GM10266 (cell line): ENCODE measurements around the gene IL17B.

Source experiments
- DNase-seq: peaks from one replicate; pipeline ENCODE4 v3.0.0; 2012; ENCODE audit errors: extremely low spot score
- TF ChIP-seq, protein P1 (sequence below): IDR thresholded peaks from 2 replicates; pipeline ENCODE4 v1.5.1; 2012; ENCODE audit warnings: mild to moderate bottlenecking, low read depth; ENCODE audit not compliant: control insufficient read depth, insufficient read depth; ENCODE audit errors: missing control alignments

Gene IL17B

DNA sequence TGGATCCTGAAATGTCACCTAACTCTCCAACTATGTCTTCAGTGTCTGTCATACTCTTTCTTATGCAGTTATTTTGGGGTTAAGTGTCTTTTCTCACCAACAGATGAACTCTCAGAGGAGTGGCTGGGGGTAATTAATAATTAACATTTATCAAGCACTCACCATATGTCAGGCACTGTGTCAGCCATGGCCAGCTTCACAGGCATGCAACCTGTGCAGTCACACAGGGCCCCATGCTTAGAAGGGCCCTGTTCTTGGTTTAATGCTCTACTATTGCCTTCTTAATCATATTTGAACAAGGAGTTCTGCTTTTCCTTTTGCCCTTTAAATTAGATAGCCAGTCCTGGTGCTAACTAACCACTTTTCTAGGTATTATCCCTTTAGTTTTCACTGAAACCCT, 37.2 kb downstream of the IL17B start:
- TF ChIP-seq, protein P1, sequence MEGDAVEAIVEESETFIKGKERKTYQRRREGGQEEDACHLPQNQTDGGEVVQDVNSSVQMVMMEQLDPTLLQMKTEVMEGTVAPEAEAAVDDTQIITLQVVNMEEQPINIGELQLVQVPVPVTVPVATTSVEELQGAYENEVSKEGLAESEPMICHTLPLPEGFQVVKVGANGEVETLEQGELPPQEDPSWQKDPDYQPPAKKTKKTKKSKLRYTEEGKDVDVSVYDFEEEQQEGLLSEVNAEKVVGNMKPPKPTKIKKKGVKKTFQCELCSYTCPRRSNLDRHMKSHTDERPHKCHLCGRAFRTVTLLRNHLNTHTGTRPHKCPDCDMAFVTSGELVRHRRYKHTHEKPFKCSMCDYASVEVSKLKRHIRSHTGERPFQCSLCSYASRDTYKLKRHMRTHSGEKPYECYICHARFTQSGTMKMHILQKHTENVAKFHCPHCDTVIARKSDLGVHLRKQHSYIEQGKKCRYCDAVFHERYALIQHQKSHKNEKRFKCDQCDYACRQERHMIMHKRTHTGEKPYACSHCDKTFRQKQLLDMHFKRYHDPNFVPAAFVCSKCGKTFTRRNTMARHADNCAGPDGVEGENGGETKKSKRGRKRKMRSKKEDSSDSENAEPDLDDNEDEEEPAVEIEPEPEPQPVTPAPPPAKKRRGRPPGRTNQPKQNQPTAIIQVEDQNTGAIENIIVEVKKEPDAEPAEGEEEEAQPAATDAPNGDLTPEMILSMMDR, result no peak

DNA sequence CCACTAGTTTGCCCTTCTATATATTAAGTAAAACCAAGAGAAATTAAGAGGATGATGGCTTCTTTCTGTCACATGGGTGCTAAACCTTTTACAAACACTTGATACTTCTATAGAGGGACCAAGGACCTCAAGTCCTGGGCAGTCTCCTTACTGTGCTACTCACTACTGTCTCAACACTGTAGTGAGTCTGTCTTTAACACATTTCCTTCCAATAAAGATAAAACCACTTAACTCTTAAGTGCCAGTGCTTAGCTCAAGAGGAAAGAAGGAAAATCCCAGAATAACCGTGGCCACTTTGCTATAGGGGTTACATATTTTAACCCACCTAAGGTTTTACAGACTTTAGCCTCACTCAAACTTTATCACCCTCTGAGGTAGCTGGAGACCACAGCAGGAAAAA, 38.2 kb downstream of the IL17B start:
- DNase-seq, result no peak
- TF ChIP-seq, protein P1, result no peak

More for the DNA sequence above, 37.2 kb downstream of the IL17B start:
- DNase-seq, result no peak

DNA sequence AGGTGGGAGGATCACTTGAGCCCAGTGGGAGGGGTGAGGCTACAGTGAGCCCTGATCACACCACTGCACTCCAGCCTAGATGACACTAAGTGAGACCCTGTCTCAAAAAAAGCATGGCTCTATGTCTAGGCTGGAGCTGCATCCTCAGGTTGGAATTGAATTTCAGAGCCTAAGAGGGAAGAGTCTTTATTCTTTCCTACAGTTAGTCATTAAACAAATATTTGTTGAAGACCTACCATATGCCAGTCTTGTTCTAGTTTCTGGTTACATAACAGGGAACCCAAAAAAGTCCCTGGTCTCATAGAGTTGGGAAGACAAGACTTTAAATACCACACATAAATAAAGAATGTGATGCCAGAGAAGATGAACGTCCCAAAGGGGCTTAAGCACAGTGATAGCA, 40.7 kb downstream of the IL17B start:
- TF ChIP-seq, protein P1, result no peak
- DNase-seq, result no peak

DNA sequence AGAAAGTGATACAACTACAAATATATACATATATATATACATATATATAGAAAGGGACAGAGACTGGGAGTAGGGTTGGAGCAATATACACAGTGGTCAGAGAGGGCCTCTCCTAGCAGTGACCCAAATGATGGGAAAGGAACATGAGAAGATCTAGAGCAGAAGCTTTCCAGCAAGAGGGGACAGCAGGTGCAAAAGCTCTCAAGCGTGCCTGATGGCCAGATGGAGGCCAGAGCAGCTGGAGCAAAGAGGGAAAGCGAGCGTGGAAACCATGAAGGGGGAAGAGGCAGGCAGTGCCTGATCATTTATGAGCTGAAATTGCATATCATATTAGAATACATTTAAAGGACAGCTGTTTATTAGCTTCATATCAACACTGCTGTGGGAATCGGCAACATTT, 41.4 kb downstream of the IL17B start:
- DNase-seq, result no peak
- TF ChIP-seq, protein P1, result no peak

DNA sequence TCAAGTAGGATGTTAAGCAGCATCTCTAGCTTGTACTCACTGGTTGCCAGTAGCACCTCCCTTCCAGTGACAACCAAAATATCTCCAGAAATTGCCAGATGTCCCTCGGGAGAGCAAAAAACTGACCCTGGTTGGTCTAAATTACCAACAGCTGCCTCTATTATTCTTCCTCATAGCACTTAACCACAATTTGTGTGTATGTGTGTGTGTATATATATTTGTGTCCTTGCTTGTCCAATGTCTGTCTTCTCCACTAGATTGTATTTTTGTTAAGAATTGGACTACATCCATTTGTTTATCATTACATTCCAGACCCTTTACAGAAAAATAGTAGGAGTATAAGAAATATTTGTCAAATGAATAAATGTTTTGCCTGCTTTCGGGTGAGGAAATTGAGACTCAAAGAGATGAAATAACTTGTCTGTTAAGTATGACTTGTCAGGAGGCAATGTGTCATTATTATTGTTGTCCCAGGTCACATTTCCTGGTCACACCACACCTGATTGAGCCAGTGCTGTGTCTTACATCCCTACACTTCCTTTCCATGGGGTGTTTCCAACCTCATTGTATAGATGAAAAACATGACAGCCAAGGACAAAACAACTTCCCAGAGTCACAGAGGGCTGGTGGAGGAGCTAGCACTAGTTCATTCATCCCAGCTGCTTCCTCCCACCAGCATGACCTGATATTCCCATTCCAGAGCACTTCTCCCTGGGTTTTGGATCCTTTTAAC, 45.2 kb downstream of the IL17B start:
- TF ChIP-seq, protein P1, result no peak
- DNase-seq, result no peak

DNA sequence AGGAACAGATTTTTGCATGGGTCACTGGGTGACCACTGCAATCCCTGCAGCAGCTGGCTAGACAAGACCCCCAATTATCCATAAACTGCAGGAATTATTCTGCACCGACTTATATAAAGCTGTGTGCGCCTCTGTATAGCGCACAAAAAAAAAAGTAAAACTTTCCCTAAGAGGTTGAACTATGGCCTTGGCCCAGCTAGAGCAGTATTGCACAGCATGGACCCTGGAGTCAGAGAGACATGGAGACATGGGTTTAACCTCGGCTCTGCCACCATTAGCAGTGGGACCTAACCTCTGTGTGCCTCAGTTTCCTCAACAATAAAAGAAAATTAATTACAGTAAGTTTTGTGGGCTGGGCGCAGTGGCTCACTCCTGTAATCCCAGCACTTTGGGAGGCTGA, 50.9 kb downstream of the IL17B start:
- no peak for DNase-seq
- TF ChIP-seq, protein P1, result no peak

DNA sequence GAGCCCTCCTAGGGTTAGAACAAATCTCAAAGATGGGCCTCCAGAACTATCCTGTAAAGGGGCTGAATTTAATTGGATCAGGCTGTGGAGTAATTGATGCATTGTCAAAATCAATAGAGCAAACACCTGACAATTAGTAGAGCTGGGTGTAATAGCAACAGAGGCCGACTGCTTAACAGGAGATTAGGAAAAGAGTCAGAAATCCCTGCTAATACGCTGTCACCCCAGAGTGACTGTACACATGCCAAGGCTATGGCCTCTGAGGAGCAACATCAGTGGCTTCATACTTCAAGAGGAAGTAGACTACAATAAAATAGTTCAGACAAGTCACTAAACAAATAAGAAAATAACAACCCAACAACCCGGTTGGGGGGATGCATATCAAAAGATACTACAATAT, 52.5 kb downstream of the IL17B start:
- DNase-seq, result no peak
- TF ChIP-seq, protein P1, result no peak
